ENCODE results near the gene SLC26A1.

GRCh38 chr4:948101-948935 lies 44.9 kb downstream of the SLC26A1 start:
- no peak for TF ChIP-seq POLR2A (IDR thresholded peaks at IDR 0.05)
- TF ChIP-seq, protein P1, sequence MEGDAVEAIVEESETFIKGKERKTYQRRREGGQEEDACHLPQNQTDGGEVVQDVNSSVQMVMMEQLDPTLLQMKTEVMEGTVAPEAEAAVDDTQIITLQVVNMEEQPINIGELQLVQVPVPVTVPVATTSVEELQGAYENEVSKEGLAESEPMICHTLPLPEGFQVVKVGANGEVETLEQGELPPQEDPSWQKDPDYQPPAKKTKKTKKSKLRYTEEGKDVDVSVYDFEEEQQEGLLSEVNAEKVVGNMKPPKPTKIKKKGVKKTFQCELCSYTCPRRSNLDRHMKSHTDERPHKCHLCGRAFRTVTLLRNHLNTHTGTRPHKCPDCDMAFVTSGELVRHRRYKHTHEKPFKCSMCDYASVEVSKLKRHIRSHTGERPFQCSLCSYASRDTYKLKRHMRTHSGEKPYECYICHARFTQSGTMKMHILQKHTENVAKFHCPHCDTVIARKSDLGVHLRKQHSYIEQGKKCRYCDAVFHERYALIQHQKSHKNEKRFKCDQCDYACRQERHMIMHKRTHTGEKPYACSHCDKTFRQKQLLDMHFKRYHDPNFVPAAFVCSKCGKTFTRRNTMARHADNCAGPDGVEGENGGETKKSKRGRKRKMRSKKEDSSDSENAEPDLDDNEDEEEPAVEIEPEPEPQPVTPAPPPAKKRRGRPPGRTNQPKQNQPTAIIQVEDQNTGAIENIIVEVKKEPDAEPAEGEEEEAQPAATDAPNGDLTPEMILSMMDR (IDR thresholded peaks at IDR 0.05) = no peak
